Testis (tissue), 3 donors: ENCODE data around the gene HTT. TPM values are rescaled to one million over a fixed set of nuclear protein-coding genes. Genes with fewer than 3 reads are reported as not detected.

Experiments
- DNase-seq: peaks from one replicate; pipeline ENCODE4 v3.0.0-alpha.2; 2019
- H3K27ac ChIP-seq, 2 donors: fragments of 200-600 bp; sonication (generic); one replicate each; pipeline ENCODE4 v1.5.1; 2019
- H3K27me3 ChIP-seq: fragments of 200-600 bp; sonication (generic); one replicate; pipeline ENCODE4 v1.5.1; 2019
- H3K36me3 ChIP-seq: fragments of 200-600 bp; sonication (generic); one replicate; pipeline ENCODE4 v1.5.1; 2017; ENCODE audit warnings: low read depth; ENCODE audit errors: missing control alignments
- H3K4me1 ChIP-seq: fragments of 200-600 bp; sonication (generic); one replicate; pipeline ENCODE4 v1.5.1; 2019
- H3K4me3 ChIP-seq, 2 donors: fragments of 200-600 bp; sonication (generic); one replicate each; pipeline ENCODE4 v1.5.1; 2017 to 2019
- H3K9me3 ChIP-seq: fragments of 200-600 bp; sonication (generic); one replicate; pipeline ENCODE4 v1.5.1; 2017
- POLR2A ChIP-seq: fragments of 450-650 bp; IDR thresholded peaks from one replicate; pipeline ENCODE4 v1.6.1; 2017; ENCODE audit warnings: antibody characterized with exemption, mild to moderate bottlenecking, moderate library complexity
- WGBS, 2 donors: methylation state at CpG; one replicate each; pipeline ENCODE4 v1.1.5; 2018; 5-methylcytosine and 5-hydroxymethylcytosine counted together
- intact Hi-C: fragments of 100-400 bp; cut with DNase I; formaldehyde crosslinking; loops from one replicate; pipeline ENCODE4 v1.15.1; 2023; ENCODE audit warnings: low total_unique reads
- polyA plus RNA-seq: library from polyadenylated mRNA; stranded (reverse); fragments of 350-450 nt; fragmentation: Illumina TruSeq; extraction: RNeasy Lipid Tissue Mini Kit (QIAGEN cat#74804); gene quantifications from one replicate; pipeline ENCODE4 v1.2.3, GENCODE V29; 2014; ENCODE audit warnings: low read depth, low replicate concordance; ENCODE audit not compliant: insufficient read depth
- small RNA-seq, 2 donors: library from RNA; depleted of rRNA; stranded (forward); fragments of <200 nt; gene quantifications; one replicate each; pipeline ENCODE3, GENCODE V24; 2016
- total RNA-seq, 2 donors: library from RNA; depleted of rRNA; stranded (reverse); fragments of >200 nt; gene quantifications; one replicate each; pipeline ENCODE4 v1.2.3, GENCODE V29; 2016
- TF ChIP-seq, protein P1 (sequence below), 3 experiments: fragments of 450-650 bp in 2 of 3; fragments of 200-600 bp in 1 of 3; sonication (generic) in 1 of 3; IDR thresholded peaks; one replicate each; pipeline ENCODE4 v1.5.1; 2016 to 2019; ENCODE audit warnings: antibody characterized with exemption in 3 of 3, mild to moderate bottlenecking in 2 of 3, moderate library complexity in 1 of 3

Gene HTT
- total and polyA plus RNA-seq, 3 donors from 2014 or later: 45.2 to 168 (median 146) TPM

DNA sequence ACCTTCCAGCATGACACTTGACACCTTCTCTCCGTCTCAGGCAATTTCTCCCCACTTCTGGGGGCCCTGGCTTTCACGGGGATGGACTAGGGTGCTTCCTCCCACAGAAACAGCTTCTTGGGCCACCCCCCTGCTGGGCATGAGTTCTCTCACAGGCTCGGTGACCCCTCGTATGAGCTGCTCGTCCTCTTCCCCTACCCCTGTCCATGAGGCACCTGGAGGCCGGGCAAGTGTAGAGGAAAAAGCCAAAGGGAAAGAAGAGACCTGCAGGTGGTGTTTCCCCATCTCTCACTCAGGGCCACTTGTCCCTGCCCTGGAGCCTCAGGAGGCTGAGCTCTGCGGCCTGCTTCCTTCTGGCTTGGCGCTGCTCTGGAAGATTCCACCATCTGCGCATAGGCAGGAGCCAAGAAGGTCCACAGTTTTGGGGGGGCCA lies 216.4 kb downstream of the HTT start:
- Histone ChIP-seq H3K9me3 (no peaks in the 10 kb centered on the region), H3K27me3 (no peaks in the 10 kb centered on the region), H3K27ac (no peak overlapping the region), H3K4me3 (no peak overlapping the region), H3K36me3 (no peaks in the 10 kb centered on the region), H3K4me1 (peaks cover 15% of the 10 kb centered on the region)
- DNase-seq: no peak
- intact Hi-C loops: no loop called here
- 89% methylated on average over 9 of the region's 9 CpGs for WGBS, 2 donors
- TF ChIP-seq POLR2A: no peak
- TF ChIP-seq, protein P1, sequence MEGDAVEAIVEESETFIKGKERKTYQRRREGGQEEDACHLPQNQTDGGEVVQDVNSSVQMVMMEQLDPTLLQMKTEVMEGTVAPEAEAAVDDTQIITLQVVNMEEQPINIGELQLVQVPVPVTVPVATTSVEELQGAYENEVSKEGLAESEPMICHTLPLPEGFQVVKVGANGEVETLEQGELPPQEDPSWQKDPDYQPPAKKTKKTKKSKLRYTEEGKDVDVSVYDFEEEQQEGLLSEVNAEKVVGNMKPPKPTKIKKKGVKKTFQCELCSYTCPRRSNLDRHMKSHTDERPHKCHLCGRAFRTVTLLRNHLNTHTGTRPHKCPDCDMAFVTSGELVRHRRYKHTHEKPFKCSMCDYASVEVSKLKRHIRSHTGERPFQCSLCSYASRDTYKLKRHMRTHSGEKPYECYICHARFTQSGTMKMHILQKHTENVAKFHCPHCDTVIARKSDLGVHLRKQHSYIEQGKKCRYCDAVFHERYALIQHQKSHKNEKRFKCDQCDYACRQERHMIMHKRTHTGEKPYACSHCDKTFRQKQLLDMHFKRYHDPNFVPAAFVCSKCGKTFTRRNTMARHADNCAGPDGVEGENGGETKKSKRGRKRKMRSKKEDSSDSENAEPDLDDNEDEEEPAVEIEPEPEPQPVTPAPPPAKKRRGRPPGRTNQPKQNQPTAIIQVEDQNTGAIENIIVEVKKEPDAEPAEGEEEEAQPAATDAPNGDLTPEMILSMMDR (IDR thresholded peaks at IDR 0.05): no peak

DNA sequence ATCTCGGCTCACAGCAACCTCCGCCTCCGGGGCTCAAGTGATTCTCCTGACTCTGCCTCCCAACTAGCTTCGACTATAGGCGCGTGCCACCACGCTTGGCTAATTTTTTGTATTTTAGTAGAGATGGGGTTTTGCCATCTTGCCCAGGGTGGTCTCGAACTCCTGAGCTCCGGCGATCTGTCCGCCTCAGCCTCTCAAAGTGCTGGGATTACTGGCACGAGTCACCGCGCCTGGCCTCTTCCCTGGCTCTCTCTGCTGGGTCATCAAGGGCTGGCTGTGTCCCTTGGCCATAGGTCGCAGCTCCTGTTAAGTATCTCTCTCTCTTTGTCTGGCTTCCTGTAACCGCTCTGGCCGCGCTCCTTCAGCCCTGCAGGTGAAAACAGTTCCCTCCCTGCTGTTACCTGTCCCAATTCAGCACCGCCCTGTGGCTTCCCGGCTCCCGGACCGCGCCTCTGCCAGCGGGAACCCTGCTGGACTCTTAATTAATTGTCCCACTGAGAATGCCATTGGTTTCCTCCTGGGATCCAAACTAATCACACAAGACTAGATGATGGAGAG lies 217.0 kb downstream of the HTT start:
- intact Hi-C loops: no loop called here
- WGBS, 2 donors: 42 to 44% methylated on average over 17 to 24 of the region's 24 CpGs
- Histone ChIP-seq H3K27ac (peak overlapping the region; percentile 85 to 86), H3K36me3 (no peaks in the 10 kb centered on the region), H3K4me1 (peaks cover 15% of the 10 kb centered on the region), H3K4me3 (peak overlapping the region; percentile 73 to 87), H3K9me3 (no peaks in the 10 kb centered on the region), H3K27me3 (no peaks in the 10 kb centered on the region)
- TF ChIP-seq, protein P1 (IDR thresholded peaks at IDR 0.05): no peak
- no peak for TF ChIP-seq POLR2A
- no peak for DNase-seq

DNA sequence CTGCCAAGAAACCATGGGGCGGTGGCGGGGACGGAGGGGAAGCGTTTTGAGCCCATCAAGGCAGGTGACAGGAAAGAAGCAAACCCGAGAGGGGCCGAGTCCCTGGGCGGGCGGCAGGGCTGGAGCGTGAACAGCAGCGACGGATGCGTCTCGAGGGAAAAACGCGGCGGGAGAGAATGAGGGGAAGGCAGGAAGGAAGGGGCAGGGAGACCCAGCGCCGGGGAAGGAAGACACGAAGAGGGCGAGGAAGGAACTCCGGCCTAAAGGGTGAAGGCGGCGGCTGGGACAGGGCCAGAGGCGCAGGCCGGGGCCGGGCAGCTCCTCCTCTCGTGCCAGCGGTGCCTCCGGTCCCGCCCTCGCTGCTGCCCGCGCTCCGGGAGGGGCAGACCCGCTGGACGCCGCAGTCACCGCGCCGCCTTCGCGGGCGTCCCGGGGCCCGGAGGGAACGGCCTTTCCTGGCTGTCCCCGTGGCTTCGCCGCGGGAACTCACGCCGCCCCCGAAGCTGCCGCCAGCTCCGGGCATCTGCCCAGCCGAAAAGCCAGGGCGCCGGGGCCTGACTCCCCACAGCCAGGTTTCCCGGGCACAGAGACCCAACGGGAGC lies 217.6 kb downstream of the HTT start:
- no peak for TF ChIP-seq POLR2A
- TF ChIP-seq, protein P1 (IDR thresholded peaks at IDR 0.05): no peak
- Histone ChIP-seq H3K4me3 (peak overlapping the region; percentile 73 to 87), H3K27me3 (no peaks in the 10 kb centered on the region), H3K27ac (peak overlapping the region; percentile 85 to 86), H3K4me1 (peaks cover 15% of the 10 kb centered on the region), H3K36me3 (no peaks in the 10 kb centered on the region), H3K9me3 (no peaks in the 10 kb centered on the region)
- 0 to 1% methylated on average over 28 to 31 of the region's 60 CpGs for WGBS, 2 donors
- peak; percentile 44 for DNase-seq
- intact Hi-C loops: no loop called here

DNA sequence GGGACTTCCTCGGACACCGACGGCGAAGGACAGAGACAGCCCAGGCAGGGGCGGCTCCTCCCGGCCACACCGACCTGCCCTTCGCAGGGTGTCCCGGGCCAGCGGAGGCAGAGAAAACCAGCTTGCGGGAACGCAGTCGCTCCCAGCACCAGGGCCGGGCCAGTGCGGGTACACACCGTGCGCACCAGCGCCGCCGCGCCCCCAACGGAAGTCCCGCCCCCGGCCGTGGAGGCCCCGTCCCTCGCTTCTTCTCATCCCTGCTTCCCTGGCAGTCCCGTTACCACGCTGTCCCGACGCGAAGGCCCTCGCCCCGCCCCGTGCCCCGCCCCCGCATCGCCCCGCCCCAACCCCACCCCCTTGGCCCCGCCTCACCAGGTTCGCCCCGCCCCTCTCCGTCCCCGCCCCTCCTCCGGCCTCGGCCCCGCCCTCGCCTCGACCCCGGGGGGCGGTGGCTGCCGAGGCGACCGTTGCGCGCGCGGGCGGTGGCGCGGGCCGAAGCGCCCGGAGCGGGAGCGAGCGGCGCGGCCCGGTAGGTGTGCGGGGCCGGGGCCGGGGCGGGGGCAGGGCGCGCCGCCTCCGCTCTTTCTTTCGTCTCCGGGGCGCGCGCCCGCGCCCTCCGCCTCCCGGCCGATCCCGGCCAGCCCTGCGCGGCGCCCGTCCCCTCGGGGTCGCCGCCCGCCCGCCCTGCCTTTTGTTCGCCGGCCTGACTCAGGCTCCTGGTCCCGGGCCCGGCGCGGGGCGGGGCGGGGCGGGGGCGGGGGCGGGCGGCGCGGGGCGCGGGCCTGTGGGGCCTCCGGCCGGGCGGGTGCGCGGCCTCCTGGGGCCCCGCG lies 218.3 kb downstream of the HTT start, which contains the start of gene RGS12:
TSS of gene RGS12 (plus strand) at position 451 of the 830 bp plus-strand sequence. CDS start 23,150 bp downstream, outside the sequence.
- intact Hi-C loops: no loop called here
- H3K27ac ChIP-seq: peak within 1 kb of the TSS; percentile 85 to 86
- no peaks in the 10 kb centered on the region for H3K9me3 ChIP-seq
- H3K4me1 ChIP-seq: peaks cover 15% of the 10 kb centered on the region
- peak; percentile 97 for DNase-seq
- H3K27me3 ChIP-seq: no peaks in the 10 kb centered on the region
- H3K36me3 ChIP-seq: no peaks in the 10 kb centered on the region
- TF ChIP-seq, protein P1 (IDR thresholded peaks at IDR 0.05): no peak
- TF ChIP-seq POLR2A: peak; percentile 4
- H3K4me3 ChIP-seq: peak within 1 kb of the TSS; percentile 73 to 87
- WGBS, 2 donors: 1 to 2% methylated on average over 29 to 47 of the region's 121 CpGs

Small RNA genes within 50 kb of the gene (small RNA-seq; reads per million reads assigned to genes)
- 0 reads per million in 2 donors for gene RF02134
- gene RF02135: 0 reads per million in 2 donors
- gene RNU6-204P: 0 reads per million in 2 donors

Other genes with a start within 250 kb of the HTT start
- gene ADD1, start 230.8 kb upstream of the HTT start, total RNA-seq: 100 to 1,000 TPM; 318 to 355 TPM
- 233 TPM for gene ADD1, start 230.8 kb upstream of the HTT start, polyA plus RNA-seq
- gene NOP14, start 111.3 kb upstream of the HTT start, total RNA-seq: 10 to 100 TPM; 17.4 to 25.4 TPM
- 15.0 TPM for gene NOP14, start 111.3 kb upstream of the HTT start, polyA plus RNA-seq
- gene GRK4, start 111.1 kb upstream of the HTT start, total RNA-seq: 10 to 100 TPM; 33.8 to 73.0 TPM
- gene GRK4, start 111.1 kb upstream of the HTT start, polyA plus RNA-seq: 106 TPM
- not detected for gene HTT-AS, start 143 bp upstream of the HTT start, total RNA-seq
- gene HTT-AS, start 143 bp upstream of the HTT start, polyA plus RNA-seq: not detected
- 10 to 100 TPM; 10.1 to 10.3 TPM for gene MSANTD1, start 174.5 kb downstream of the HTT start, total RNA-seq
- 3.6 TPM for gene MSANTD1, start 174.5 kb downstream of the HTT start, polyA plus RNA-seq
- gene RGS12, start 218.3 kb downstream of the HTT start, total RNA-seq: 10 to 100 TPM; 39.0 to 68.2 TPM
- gene RGS12, start 218.3 kb downstream of the HTT start, polyA plus RNA-seq: 25.0 TPM